Putamen (tissue), 1 donor: ENCODE data around the gene ATP10A.

Experiments
- DNase-seq: peaks from one replicate; pipeline ENCODE4 v3.0.0-alpha.2; 2016; ENCODE audit warnings: low spot score

Gene ATP10A

DNA sequence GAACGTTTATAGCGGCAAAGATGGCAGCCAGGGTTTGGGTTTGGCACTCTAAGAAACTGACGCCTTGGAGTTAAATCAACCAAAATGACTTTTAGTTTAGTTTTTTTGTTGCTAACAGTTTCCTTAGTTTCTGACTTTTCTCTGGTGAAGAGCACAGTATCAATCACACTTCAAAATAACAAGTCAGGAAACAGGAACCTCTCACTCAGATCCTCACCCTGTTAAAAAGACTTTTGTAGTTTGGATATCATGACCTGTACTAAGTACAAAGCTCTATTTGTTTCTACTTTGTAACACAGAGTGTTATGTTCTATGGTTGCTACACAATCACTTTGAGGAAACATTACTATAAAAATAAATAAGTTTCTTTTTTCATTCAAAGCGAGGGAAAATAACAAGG is 51.1 kb downstream of the ATP10A start:
- DNase-seq = no peak

DNA sequence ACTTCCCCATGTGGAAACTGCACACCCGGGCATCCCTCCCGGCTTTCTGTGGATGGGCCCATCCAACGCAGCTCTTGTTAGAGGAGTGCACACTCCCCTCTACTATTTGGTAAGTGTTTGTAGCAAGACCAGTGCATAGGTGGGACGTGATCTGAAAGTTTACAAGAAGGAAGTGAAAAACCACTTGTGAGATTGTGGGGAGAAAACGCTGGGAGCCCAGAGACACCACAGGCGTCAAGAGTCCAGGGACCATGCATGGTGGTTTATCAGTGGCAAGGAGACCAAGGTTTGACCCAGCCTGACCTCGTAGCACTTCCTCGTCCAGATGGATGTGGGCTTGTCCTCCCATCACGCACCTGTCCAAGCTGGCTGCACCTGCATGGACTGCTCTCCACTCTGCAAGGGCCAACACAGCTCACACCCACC is 51.6 kb downstream of the ATP10A start:
- DNase-seq = no peak

DNA sequence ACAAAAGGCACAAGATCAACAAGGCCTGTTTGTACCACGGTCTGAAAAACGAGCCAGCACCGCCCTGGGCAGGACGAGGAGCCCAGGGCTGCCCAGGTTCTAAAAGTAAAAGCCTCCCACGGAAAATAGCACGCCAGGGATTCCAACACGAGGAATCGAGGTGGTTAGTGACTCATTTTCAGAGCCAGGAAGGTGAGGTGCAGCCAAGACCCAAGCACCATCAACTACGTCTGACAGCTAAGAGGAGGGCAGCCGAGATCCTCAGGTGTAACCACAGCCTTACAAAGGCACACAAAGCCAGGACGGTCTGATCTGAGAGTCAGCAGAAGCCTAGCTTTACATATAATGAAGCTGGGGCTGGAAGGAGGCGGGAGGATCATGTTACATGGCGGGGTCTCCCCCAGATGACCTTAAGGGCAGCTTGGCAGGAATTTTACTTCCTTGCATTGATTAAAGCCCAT is 52.5 kb downstream of the ATP10A start:
- no peak for DNase-seq

DNA sequence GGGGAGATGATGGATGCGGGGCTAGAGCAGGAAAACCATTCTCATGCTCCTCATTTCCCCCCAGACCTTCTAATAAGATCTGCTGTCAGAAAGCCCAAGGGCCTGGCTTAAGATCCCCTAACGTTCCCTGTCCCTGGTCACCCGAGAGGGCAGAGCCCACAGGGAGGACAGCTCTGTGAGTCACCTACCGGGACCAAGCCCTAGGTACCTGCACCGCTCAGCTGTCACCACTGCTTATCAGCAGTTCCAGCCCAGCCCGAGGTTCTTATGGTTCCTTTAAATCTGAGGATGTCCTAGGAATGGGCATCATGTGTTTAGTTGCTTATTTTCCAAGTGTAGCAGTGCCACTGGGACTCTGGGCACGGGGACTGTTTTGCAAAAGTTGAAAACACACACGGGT is 53.0 kb downstream of the ATP10A start:
- DNase-seq = no peak

DNA sequence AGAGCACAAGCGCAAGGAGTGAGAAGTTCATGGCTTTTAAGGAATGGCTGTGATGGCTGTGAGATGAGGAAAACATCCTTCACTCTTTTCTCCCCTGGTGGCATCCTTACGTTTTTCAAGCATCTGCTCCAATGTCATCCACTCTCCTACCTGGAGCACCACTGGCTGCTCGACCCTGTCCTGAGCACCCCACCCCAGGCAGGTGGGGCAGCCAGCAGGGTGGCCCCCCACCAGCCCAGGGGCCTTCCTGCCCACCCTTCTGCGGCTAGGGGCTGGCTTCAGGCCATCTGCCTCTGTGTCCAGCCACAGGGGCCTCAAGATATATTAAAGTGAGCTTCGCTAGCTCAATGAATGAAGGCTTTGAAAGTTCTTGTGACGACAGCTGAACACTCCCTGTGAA is 56.1 kb downstream of the ATP10A start:
- DNase-seq = no peak

DNA sequence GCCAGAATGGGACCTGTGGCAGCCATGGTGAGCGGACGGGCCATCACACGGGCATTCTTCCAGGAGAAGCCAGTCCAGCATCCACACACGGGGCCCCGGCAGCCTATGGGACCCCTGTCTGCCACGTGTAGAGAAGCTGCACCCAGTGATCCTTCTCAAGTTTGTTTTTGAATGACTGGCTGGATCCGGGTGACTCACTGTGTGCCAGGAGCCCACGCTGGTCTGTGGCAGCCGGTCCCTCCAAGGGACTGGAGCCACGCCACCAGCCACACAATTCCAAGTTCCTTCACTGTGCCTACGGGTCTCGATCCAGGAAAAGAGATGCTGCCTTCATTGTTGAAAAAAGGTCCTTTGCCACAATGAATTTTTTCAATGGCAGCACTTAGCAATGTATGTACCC is 58.1 kb downstream of the ATP10A start:
- DNase-seq = no peak

DNA sequence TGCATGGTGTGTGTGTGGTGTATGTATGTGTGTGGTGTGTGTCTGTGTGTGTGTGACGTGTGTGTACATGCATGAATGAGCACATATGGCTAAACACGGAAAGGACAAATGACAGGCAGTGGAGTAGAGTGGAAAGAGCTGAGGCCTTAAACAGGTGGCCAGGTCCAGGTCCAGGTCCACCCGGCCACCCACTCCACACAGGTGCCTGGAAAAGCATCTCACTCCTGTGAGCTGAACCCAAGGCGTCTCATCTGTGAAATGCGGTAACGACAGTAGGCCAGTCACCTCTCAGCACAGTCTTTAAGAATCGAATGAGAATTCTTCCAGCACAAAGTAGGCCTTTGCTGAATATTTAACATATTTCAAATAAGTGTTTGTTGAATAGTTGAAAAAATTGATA is 58.7 kb downstream of the ATP10A start:
- no peak for DNase-seq

DNA sequence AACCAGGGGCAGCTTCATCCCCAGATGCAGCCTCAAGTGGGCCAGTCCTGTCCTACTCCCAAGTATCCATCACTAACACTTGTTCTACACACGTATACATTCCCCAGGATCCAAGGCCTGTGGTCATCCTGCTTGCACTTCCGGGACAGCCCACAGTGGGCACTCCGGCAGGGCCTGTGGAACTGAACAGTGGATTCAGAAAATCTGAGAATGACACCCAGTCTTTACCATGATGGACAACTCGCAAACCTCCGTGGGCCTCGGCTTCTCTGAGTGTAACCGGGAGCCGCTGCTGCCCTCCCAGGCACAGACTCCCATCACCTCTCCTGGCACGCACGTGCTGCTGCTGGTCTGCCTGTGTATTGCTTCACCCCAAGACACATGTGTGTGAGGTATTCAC is 59.6 kb downstream of the ATP10A start:
- DNase-seq = no peak

DNA sequence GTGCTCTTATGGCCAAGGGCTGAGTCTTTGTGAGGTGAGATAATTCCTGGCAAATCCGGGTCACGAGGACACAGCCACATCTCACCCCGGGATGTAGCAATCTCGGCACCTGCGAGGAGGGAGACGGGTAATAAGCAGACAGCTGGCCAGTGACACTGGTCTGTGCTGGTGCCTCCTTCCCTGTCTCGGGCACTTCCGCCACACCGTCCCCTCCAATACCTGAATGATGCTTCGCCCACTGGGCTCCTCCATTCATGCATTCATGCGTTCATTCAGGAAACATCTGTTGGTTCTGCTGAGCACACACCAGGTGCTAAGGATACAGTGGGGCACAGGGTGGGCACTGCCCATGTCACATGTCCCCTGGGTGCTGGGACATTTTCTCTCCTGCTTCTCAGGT is 60.1 kb downstream of the ATP10A start:
- DNase-seq = no peak

DNA sequence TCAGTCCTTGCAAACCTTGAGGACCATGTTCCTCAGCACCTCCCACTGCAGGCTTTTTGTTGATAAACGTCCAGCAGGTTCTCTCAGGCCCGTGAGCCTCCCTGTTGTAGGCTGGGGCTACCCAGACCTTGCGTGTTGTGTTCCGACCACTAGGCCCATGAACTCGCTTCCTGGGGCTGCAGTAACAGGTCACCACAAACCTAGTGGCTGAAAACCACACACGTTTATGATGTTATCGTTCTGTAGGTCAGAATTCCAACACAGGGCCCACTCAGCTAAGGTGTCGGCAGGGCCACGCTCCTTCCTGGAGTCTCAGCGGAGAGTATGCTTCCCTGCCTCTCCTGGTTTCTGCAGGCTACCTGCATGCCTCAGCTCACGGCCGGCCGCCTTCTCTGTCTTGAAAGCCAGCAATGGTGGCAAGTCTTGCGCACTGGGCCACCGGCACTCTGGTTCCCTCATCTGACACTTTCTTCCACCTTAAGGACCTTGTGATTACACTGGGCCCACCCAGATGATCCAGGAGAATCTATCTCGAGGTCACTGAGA is 60.8 kb downstream of the ATP10A start:
- no peak for DNase-seq

DNA sequence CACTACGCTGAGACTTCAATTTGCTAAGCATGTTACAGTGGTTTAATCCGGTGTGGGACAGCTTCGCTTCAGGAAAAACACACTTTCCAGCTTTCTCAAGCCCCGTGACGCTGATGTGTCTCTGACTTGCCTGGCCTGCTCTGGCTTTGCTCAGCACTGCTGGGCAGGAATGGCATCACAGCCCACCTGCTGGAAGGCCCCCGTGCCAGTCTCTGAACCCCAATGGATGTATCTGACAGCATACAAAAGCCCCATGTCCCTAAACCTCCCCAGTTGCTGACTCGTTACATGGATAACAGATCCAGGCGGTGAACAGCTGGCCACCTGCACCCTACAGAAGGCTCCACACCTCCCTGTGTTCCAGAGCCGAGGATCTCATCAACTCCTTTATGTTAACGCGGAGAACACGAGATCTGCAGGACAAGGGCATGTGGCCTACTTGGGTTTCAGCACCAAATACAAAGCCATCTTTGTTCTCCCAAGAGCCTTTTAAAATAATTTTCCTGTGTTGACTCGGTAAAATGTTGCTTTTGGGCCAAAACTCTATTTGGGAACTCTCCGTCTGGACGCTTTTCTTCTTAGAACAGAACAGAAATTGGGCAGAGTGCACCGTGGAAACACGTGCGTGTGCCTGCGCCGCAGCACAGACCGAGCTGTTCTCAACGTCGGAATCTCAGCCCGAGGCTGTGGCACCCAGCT is 61.4 kb downstream of the ATP10A start:
- DNase-seq = no peak

DNA sequence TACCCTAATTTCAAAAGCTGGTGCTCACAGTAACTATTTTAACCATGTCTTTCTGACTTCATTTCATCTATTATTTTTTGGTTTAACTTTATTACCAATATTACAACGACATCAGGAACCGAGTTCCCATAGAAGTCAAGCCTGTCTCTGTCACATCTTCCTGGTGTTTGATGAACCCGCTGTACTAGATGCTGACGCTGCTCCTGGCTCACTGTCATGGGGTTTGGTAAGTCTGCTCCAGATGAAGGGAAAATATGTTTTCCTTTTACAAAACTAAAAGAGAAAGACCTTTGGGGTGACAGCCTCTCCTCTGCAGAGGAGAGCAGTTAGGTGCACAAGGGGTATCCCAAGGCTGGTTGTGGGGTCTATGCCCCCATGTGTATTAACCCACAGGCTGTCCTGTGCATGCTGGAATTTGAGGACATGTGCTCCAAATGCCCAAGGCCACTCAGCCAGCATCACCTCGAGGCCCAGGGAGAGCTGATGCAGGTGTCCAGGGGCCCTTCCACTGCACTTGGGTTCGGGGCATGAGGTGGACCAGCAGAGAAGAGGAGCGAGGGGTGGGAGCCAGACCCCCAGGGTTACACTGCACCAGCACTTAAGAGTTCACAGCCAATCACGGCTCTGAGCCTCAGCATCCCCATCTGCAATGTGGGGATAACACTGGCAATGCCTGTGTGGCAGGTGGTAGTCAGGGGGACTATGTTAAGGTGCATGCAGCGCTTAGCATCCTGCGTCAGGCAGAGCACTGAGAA is 62.2 kb downstream of the ATP10A start:
- DNase-seq = no peak

DNA sequence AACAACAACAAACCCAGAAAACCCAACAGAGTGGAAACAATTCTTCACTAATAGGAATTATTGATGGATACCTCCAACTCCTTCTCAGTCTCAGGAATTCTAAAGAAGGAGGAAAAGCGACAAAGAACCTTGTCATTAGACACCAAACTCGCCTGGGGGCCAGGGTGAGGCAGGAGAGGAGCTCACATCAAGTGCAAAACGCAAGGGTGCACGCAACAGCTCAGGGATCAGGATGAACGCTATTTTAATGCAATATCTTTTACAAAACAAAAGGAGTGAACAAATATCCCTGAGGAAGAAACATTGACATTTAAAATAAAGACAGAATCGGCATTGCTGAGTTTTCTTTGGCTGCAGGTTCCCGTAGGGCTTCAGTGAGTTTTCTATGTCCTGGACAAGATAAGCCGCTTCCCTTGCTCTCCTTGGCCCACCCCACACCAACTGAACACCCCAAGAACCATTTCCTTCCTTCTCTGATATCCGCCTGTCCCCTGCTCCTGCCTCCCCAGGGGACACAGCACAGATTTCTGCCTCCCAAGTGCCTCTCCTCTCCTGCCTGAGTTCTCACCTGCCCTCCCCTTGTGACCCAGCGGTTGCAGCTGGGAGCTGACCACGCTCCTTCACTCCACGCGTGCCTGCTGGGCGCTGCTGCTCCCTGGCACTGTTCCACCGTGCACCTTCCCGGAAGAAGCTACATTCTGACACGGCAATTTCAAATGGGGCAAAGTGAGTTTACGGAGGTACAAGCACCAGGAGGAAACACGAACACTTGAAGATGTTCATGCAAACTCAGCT is 63.0 kb downstream of the ATP10A start:
- DNase-seq = no peak

DNA sequence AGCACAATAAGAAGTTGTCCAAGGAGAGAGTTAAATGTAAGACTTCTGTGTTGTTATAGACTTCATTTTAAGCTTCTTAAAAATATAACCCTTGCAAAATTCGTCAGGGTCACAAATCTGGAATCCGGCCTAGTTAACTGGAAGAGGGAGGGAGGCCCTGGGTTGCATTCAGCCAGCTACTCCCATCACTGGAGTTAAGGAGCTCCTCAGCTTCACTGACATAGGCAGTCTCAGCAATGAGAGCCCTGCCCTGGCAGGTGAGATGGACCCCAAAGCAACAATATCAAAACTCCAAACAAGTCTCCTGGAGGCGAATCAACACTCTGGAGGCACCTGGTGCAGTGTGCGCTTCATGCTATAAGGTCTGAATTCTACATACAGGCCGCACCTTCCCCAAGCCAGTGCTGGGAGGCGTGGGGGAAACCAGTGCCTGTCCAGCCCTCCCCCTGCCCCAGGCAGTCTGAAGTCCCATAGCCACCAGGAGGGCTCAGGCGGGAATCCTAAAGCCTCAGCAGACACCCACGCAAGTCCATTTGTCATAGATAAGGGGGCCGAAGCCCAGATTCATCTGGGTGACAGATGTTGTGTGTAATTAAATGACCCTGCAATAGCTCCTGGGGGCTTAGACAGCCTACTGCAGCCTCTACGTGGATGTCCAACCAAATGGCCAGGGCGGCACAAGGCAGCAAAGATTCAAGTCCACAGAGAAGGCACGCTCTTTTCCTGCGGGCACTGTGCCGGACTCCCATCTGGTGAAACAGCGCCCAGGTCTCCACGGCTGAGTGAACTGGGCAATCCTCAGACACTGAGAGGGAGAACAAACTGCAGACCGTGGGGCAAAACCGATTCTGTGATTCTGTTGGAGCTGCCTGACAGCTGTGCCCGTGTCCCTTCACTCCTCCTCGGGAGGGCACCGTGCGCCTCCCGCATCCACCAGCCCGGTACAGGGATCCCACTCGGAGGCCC is 64.9 kb downstream of the ATP10A start:
- DNase-seq = no peak

DNA sequence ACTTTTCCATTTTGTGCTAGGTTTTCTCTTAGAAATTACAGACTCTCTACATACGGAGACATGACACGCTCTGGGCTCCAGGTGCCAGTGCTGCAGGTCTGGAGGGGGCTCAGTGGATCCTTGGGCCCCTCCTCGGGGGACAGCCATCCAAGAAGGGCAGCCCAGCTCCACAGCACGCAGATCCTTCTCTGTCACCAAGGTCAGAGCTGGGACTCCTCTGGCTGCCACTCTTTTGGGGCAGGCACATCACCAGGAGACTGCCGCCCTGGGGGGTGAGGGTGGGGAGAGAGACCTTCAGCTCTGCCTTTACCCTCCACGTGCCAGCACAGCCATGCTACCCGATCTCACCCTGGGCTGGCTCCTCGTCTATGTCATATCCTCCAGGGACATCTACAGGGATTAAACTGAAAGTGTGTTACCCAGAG is 65.6 kb downstream of the ATP10A start:
- no peak for DNase-seq

DNA sequence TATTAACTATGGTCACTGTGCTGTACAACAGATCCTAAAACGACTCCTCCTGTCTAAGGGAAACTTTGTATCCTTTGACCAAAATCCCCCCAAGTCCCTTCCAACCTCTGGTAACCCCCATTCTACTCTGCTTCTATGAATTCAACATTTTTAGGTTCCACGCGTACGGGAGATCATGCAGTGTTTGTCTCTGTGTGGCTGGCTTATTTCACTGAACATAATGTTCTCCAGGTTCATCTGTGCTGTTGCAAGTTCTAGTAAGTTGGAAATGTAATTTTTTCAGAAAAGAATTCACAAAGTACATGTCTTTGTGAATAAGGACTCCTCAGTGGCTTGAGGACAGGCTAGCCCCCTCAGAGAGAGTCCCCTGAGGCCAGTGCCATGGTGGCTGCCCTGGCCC is 66.1 kb downstream of the ATP10A start:
- DNase-seq = no peak

DNA sequence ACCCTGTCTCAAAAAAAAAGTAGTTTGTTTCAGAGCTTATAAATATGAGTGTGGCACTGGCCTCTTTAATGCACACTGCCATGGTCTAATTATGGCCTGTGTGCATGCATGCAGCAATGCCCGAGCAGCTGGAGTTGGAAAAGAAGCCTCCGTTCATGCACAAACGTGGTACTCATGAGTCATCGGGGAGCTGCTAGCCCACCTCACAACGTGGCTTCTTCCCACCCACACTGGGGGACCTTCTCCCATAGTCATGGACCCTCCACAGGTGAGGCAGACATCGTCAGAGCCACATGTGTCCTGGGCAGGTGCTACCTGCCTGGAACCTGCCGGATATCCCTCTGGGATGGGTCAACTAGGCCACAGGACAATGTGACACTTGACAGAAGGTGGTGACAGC is 66.7 kb downstream of the ATP10A start:
- no peak for DNase-seq

DNA sequence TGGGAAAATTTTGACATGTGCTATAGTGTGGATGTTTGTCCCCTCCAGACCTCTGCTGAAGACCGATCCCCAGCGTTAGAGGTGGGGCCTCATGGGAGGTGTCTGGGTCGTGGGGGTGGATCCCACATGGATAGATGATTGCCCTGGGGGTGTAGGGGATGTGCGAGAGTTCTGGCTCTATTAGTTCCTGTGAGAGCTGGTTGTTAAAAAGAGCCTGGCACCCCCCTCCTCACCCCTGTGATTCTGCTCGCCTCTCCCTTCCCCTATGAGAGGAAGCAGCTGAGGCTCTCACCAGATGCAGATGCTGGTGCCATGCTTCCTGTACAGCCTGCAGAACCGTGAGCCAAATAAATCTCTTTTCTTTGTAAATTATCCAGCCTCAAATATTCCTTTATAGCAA is 67.4 kb downstream of the ATP10A start:
- no peak for DNase-seq

DNA sequence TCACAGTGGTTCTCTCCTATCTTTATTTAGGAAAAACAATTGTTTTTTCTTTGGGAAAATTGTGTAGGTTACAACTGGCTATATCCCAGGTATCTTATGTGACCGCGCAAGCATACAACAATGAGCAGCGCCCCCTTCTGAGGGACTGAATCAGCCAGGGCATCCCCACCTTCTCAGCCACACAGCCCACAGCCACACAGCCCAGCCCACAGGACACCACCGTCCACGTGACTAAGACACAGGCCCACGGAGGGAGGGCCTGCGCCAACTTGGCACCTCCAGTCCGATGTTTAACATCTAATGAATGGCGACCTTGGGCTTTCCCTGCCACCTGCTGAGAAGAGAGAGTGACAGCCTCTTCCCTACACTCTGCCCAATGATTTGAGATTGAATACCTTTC is 68.1 kb downstream of the ATP10A start:
- no peak for DNase-seq

DNA sequence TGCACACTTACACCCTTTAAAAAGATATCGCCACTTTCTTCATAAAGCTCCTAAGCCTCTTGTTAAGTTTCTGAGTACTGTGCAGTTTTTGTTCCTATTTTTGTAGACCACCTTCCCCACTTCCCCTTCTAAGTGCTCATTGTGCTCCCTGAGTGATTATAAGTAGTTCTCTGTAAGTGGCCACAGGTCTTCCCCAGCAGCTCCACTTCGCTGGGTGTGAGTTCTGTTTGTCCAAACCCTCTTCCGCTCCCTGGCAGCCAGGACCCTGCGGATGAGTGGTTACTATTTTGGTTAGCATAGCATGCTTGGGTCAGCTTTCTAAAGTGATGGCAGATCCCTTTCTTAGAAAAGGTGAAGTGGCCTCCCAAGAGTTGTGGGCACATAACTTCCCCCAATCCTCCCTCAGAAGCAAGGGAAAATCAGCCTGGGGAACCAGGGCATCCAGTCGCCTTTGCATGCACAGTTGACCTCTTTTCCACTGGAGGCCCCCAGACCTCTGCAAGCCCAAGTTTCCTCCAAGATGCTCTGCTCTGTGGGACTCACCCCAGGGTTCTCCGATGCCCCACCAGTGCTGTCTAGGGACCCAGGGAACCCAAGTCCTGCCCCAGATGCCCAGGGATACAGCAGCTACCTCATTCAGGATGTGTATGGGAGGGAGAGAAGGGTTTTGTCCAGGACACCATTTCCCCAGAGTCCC is 69.6 kb downstream of the ATP10A start:
- no peak for DNase-seq

DNA sequence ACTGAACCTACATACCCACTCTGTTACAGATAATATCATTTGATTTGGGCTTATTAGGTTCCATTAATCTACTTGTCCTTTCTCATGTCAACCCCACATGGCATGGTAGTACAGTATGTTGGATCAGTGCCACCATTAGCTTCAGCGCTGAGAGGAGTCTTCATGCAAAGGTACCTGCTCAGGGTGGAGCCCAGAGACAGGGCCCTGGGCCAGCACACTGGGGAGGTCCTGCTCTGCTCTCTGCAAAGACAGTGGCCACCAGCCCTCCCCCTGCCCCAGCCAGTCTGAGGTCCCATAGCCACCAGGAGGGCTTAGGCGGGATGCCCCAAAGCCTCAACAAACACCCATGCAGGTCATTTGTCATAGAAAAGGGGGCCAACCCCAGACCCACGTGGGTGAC is 71.0 kb downstream of the ATP10A start:
- no peak for DNase-seq
